Stimulated activated memory B cell treated with anti-CD40 and anti-IgM and Interleukin-4, amounts not matched to agents 10 μg/mL and 1 μg/mL and 100 μg/mL, for 72 hours (primary cell): ENCODE measurements around the gene CDA.

ENCODE experiments used
- ATAC-seq: fragments of 150-1000 bp; cut with Tn5 transposase; 2 replicates; pipeline ENCODE4 v1.10.0; 2021
- H3K27ac Mint-ChIP-seq: one replicate; pipeline ENCODE4 v1.8.0; 2022; ENCODE audit warnings: mild to moderate bottlenecking, mixed read lengths
- H3K27me3 Mint-ChIP-seq: one replicate; pipeline ENCODE4 v1.8.0; 2022; ENCODE audit warnings: mixed read lengths
- H3K36me3 Mint-ChIP-seq: one replicate; pipeline ENCODE4 v1.8.0; 2022; ENCODE audit warnings: mixed read lengths
- H3K4me1 Mint-ChIP-seq: one replicate; pipeline ENCODE4 v1.8.0; 2022; ENCODE audit warnings: mixed read lengths
- H3K4me3 Mint-ChIP-seq: one replicate; pipeline ENCODE4 v1.8.0; 2022; ENCODE audit warnings: mild to moderate bottlenecking, moderate library complexity, mixed read lengths
- H3K9me3 Mint-ChIP-seq: one replicate; pipeline ENCODE4 v1.8.0; 2022; ENCODE audit warnings: mixed read lengths

CDA gene

GRCh38 chr1:20666146-20666545, 77.2 kb downstream of the CDA start:
- no peak for ATAC-seq
- H3K36me3 Mint-ChIP-seq: no peaks in the 10 kb centered on the region
- peaks cover 19% of the 10 kb centered on the region for H3K4me1 Mint-ChIP-seq
- no peak overlapping the region for H3K4me3 Mint-ChIP-seq
- no peak overlapping the region for H3K27ac Mint-ChIP-seq
- no peaks in the 10 kb centered on the region for H3K27me3 Mint-ChIP-seq
- no peaks in the 10 kb centered on the region for H3K9me3 Mint-ChIP-seq

- Mint-ChIP-seq H3K36me3 (no peaks in the 10 kb centered on the region), H3K4me1 (peaks cover 16% of the 10 kb centered on the region), H3K9me3 (no peaks in the 10 kb centered on the region), H3K27me3 (no peaks in the 10 kb centered on the region), H3K27ac (no peak overlapping the region), H3K4me3 (no peak overlapping the region)
- ATAC-seq: peak; percentile 31
These were observed 77.9 kb downstream of the CDA start for GRCh38 chr1:20666804-20667203.
